ENCODE results near the gene TMEM41A.

Gene TMEM41A

GRCh38 chr3:185534511-185534910, 35.7 kb upstream of the TMEM41A start:
- H3K9ac ChIP-seq = no peak overlapping the region
- no peak overlapping the region for H3K4me2 ChIP-seq (ENCODE audit: low read length)
- H2AFZ ChIP-seq = no peak overlapping the region
- H3K9me3 ChIP-seq (ENCODE audit: control insufficient read depth, low read length) = no peaks in the 10 kb centered on the region
- H3K4me3 ChIP-seq (ENCODE audit: low read depth, low read length) = no peak overlapping the region
- no peaks in the 10 kb centered on the region for H3K79me2 ChIP-seq
- no peaks in the 10 kb centered on the region for H3K36me3 ChIP-seq (ENCODE audit: control insufficient read depth, insufficient read depth, low read length)
- H3K4me1 ChIP-seq = no peaks in the 10 kb centered on the region
- H3K27me3 ChIP-seq (ENCODE audit: control insufficient read depth, insufficient read depth, low read length) = no peaks in the 10 kb centered on the region
- H3K27ac ChIP-seq = no peak overlapping the region
- no peak for TF ChIP-seq CTCF (IDR thresholded peaks at IDR 0.05)

DNA sequence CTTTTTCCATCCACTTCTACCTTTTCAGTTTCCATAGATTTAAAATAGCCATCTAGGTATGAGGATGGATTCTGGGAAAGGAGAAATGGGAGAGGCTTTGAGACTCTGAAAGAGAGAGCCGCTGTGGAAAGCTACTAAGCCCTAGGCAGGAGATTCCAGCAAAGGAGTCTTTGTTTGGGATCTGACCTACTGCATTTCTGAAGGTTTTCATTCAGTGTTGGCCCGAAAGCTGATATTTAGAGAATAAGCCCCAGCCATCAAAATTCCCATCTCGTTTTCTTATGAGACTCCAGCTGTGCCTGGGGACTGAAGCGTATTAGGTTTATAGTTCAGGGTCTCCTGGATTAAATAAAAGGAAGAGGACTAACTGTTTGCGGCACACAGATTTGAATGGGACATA, 34.1 kb upstream of the TMEM41A start:
- H3K79me2 ChIP-seq = no peaks in the 10 kb centered on the region
- H3K4me3 ChIP-seq (ENCODE audit: low read depth, low read length) = no peak overlapping the region
- H3K4me1 ChIP-seq = no peaks in the 10 kb centered on the region
- H3K27ac ChIP-seq = no peak overlapping the region
- H3K9ac ChIP-seq = no peak overlapping the region
- H3K27me3 ChIP-seq (ENCODE audit: control insufficient read depth, insufficient read depth, low read length) = no peaks in the 10 kb centered on the region
- no peak overlapping the region for H3K4me2 ChIP-seq (ENCODE audit: low read length)
- no peak overlapping the region for H2AFZ ChIP-seq
- no peaks in the 10 kb centered on the region for H3K36me3 ChIP-seq (ENCODE audit: control insufficient read depth, insufficient read depth, low read length)
- H3K9me3 ChIP-seq (ENCODE audit: control insufficient read depth, low read length) = no peaks in the 10 kb centered on the region
- no peak for TF ChIP-seq CTCF (IDR thresholded peaks at IDR 0.05)

GRCh38 chr3:185530856-185531255, 32.0 kb upstream of the TMEM41A start:
- Histone ChIP-seq H3K9me3 (ENCODE audit: control insufficient read depth, low read length) (no peaks in the 10 kb centered on the region), H3K27me3 (ENCODE audit: control insufficient read depth, insufficient read depth, low read length) (no peaks in the 10 kb centered on the region), H3K27ac (no peak overlapping the region), H3K36me3 (ENCODE audit: control insufficient read depth, insufficient read depth, low read length) (no peaks in the 10 kb centered on the region), H3K4me3 (ENCODE audit: low read depth, low read length) (no peak overlapping the region), H2AFZ (no peak overlapping the region), H3K4me2 (ENCODE audit: low read length) (no peak overlapping the region), H3K79me2 (no peaks in the 10 kb centered on the region), H3K4me1 (no peaks in the 10 kb centered on the region), H3K9ac (no peak overlapping the region)
- TF ChIP-seq CTCF (IDR thresholded peaks at IDR 0.05) = no peak

GRCh38 chr3:185528532-185528931, 29.7 kb upstream of the TMEM41A start:
- H2AFZ ChIP-seq = no peak overlapping the region
- no peak overlapping the region for H3K9ac ChIP-seq
- H3K4me1 ChIP-seq = no peaks in the 10 kb centered on the region
- H3K4me3 ChIP-seq (ENCODE audit: low read depth, low read length) = no peak overlapping the region
- H3K9me3 ChIP-seq (ENCODE audit: control insufficient read depth, low read length) = no peaks in the 10 kb centered on the region
- H3K79me2 ChIP-seq = no peaks in the 10 kb centered on the region
- no peak for TF ChIP-seq CTCF (IDR thresholded peaks at IDR 0.05)
- H3K36me3 ChIP-seq (ENCODE audit: control insufficient read depth, insufficient read depth, low read length) = no peaks in the 10 kb centered on the region
- no peak overlapping the region for H3K4me2 ChIP-seq (ENCODE audit: low read length)
- no peak overlapping the region for H3K27ac ChIP-seq
- no peaks in the 10 kb centered on the region for H3K27me3 ChIP-seq (ENCODE audit: control insufficient read depth, insufficient read depth, low read length)

DNA sequence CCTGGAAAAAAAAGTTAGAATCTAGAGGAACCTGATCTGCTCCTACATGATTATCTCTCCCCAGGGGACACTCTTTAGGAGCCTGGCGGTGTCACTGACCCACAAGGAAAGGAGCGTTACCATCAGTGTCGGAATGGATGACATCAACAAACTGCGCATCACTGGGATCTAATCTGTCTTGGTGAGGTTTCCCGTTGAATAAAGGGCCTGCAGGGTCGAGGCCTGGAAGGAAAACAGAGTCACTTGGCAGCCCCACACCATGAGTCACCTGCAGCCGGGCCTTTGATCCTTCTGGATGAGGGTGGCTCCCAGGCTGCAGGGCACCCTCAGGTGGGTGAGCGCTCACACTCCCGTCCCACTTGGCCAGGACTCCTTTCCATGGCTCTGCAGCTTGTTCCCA, 28.5 kb upstream of the TMEM41A start:
- no peak for TF ChIP-seq CTCF (IDR thresholded peaks at IDR 0.05)
- Histone ChIP-seq H3K27ac (no peak overlapping the region), H3K79me2 (no peaks in the 10 kb centered on the region), H3K4me2 (ENCODE audit: low read length) (no peak overlapping the region), H3K36me3 (ENCODE audit: control insufficient read depth, insufficient read depth, low read length) (no peaks in the 10 kb centered on the region), H3K9ac (no peak overlapping the region), H3K4me3 (ENCODE audit: low read depth, low read length) (no peak overlapping the region), H3K27me3 (ENCODE audit: control insufficient read depth, insufficient read depth, low read length) (no peaks in the 10 kb centered on the region), H3K4me1 (no peaks in the 10 kb centered on the region), H3K9me3 (ENCODE audit: control insufficient read depth, low read length) (no peaks in the 10 kb centered on the region), H2AFZ (no peak overlapping the region)
